OCI-LY7 (cell line): ENCODE results near the gene GDI1. TPM values are rescaled to one million over a fixed set of nuclear protein-coding genes. Genes with fewer than 3 reads are reported as not detected.

ENCODE experiments used
- BruUV-seq: library from RNA; stranded (reverse); fragments of 400-500 nt; replicated peaks from 2 replicates; lab custom pipeline; 2021; lab: Mats Ljungman, UMichigan
- CTCF ChIA-PET: fragments of 300-600 bp; sonication (Branson Sonifier 250); formaldehyde crosslinking; loops from one replicate; lab custom pipeline; 2022; ENCODE audit warnings: antibody characterized with exemption; ENCODE audit not compliant: unreplicated experiment; lab: Charles Lee
- POLR2A ChIA-PET: fragments of 300-600 bp; sonication (Branson Sonifier 250); formaldehyde crosslinking; loops from one replicate; lab custom pipeline; 2022; ENCODE audit warnings: antibody characterized with exemption; lab: Charles Lee
- DNase-seq: peaks from one replicate; pipeline ENCODE4 v3.0.0-alpha.2; 2015; ENCODE audit warnings: low spot score
- H2AFZ ChIP-seq: fragments of 200-600 bp; sonication (generic), shearing (Covaris generic); 2 replicates; pipeline ENCODE4 v1.6.1; 2014; ENCODE audit warnings: mild to moderate bottlenecking, antibody characterized with exemption, low read length, moderate library complexity
- H3K27ac ChIP-seq: fragments of 200-600 bp; sonication (generic); 2 replicates; pipeline ENCODE4 v1.5.1; 2014; ENCODE audit warnings: mixed run types, low read depth, mild to moderate bottlenecking, moderate library complexity, low read length, inconsistent platforms; ENCODE audit not compliant: poor library complexity, severe bottlenecking
- H3K36me3 ChIP-seq: fragments of 200-600 bp; sonication (generic); 2 replicates; pipeline ENCODE4 v1.6.1; 2014; ENCODE audit warnings: mild to moderate bottlenecking, antibody characterized with exemption, low read length, moderate library complexity, mixed read lengths; ENCODE audit not compliant: insufficient read depth
- H3K4me1 ChIP-seq: fragments of 200-600 bp; sonication (generic); 2 replicates; pipeline ENCODE4 v1.5.1; 2014; ENCODE audit warnings: mild to moderate bottlenecking, low read length; ENCODE audit not compliant: insufficient read depth, poor library complexity, severe bottlenecking
- H3K4me2 ChIP-seq: fragments of 200-600 bp; sonication (generic); 2 replicates; pipeline ENCODE4 v1.6.1; 2014; ENCODE audit warnings: mild to moderate bottlenecking, low read length
- H3K4me3 ChIP-seq: fragments of 200-600 bp; sonication (generic); 2 replicates; pipeline ENCODE4 v1.5.1; 2014; ENCODE audit warnings: mild to moderate bottlenecking, low read depth, low read length; ENCODE audit not compliant: poor library complexity, severe bottlenecking
- H3K79me2 ChIP-seq: fragments of 200-600 bp; sonication (generic); 2 replicates; pipeline ENCODE4 v1.6.1; 2016; ENCODE audit warnings: low read depth, mild to moderate bottlenecking, low read length, moderate library complexity, mixed read lengths; ENCODE audit not compliant: insufficient read depth
- H3K9me2 ChIP-seq: fragments of 200-600 bp; sonication (generic); 2 replicates; pipeline ENCODE4 v1.6.1; 2016; ENCODE audit warnings: mild to moderate bottlenecking, low read length, mixed read lengths; ENCODE audit not compliant: insufficient read depth
- H3K9me3 ChIP-seq: fragments of 200-600 bp; sonication (generic); 2 replicates; pipeline ENCODE4 v1.6.1; 2014; ENCODE audit warnings: mild to moderate bottlenecking, mixed run types, low read length, mixed read lengths
- H4K20me1 ChIP-seq: fragments of 200-600 bp; sonication (generic); 2 replicates; pipeline ENCODE4 v1.6.1; 2014; ENCODE audit warnings: mild to moderate bottlenecking, antibody characterized with exemption, low read length, moderate library complexity, mixed read lengths; ENCODE audit not compliant: insufficient read depth
- CTCF ChIP-seq: fragments of 200-600 bp; sonication (generic); conservative IDR thresholded peaks from 2 replicates; pipeline ENCODE4 v1.5.1; 2014; ENCODE audit warnings: mild to moderate bottlenecking, antibody characterized with exemption, low read length, moderate library complexity, mixed read lengths
- EZH2phosphoT487 ChIP-seq: fragments of 200-600 bp; sonication (generic); IDR thresholded peaks from 2 replicates; pipeline ENCODE4 v1.6.1; 2018; ENCODE audit warnings: low read depth, borderline replicate concordance, mild to moderate bottlenecking, mixed run types, antibody characterized with exemption, low read length, moderate library complexity, mixed read lengths
- intact Hi-C: fragments of 100-400 bp; cut with micrococcal nuclease; formaldehyde crosslinking; loops from one replicate; pipeline ENCODE4 v1.10.0; 2022; ENCODE audit not compliant: unreplicated experiment
- total RNA-seq, 2 experiments: library from RNA; depleted of rRNA in 1 of 2; stranded (reverse); fragments of >200 nt in 1 of 2; shearing (Covaris generic) in 1 of 2; gene quantifications; 2 replicates each; pipeline ENCODE4 v1.2.3, GENCODE V29; 2014 to 2022

GDI1 gene
- total RNA-seq, 2 experiments from 2014 or later, result 76.6 to 103 TPM

- intact Hi-C loops, result no loop called here
- Histone ChIP-seq H4K20me1 (no peaks in the 10 kb centered on the region), H3K79me2 (peaks cover 17% of the 10 kb centered on the region), H3K4me3 (no peak overlapping the region), H3K4me1 (peaks cover 27% of the 10 kb centered on the region), H3K27ac (no peak overlapping the region), H3K4me2 (no peak overlapping the region), H3K9me3 (no peaks in the 10 kb centered on the region), H3K9me2 (no peaks in the 10 kb centered on the region), H2AFZ (no peak overlapping the region), H3K36me3 (peaks cover 28% of the 10 kb centered on the region; the same call in 1 of the 2 replicates)
- TF ChIP-seq CTCF, result no peak
- no peak for TF ChIP-seq EZH2phosphoT487
- POLR2A ChIA-PET, result interaction anchor here (0.6 kb wide), 1 partner anchor 11 kb away, joined by 8 read pairs; no protein-coding TSS in a partner anchor
- BruUV-seq, result no TSS peak
- DNase-seq, result no peak
- CTCF ChIA-PET, result interaction anchor here (0.6 kb wide), 1 partner anchor 49 kb away, joined by 4 read pairs; no protein-coding TSS in a partner anchor
These were observed 3.8 kb downstream of the GDI1 start for GRCh38 chrX:154440623-154441357.

GRCh38 chrX:154441564-154441963, 4.6 kb downstream of the GDI1 start:
- Histone ChIP-seq H3K9me2 (no peaks in the 10 kb centered on the region), H3K4me1 (peaks cover 21% of the 10 kb centered on the region), H3K79me2 (peaks cover 17% of the 10 kb centered on the region), H3K36me3 (peaks cover 28% of the 10 kb centered on the region; the same call in 1 of the 2 replicates), H4K20me1 (no peaks in the 10 kb centered on the region), H3K27ac (no peak overlapping the region), H3K4me3 (no peak overlapping the region), H3K9me3 (no peaks in the 10 kb centered on the region), H3K4me2 (no peak overlapping the region), H2AFZ (no peak overlapping the region)
- BruUV-seq, result no TSS peak
- DNase-seq, result no peak
- intact Hi-C loops, result no loop called here
- TF ChIP-seq EZH2phosphoT487, result no peak
- no peak for TF ChIP-seq CTCF
- CTCF ChIA-PET, result interaction anchor here (0.6 kb wide), 1 partner anchor 48 kb away, joined by 4 read pairs; no protein-coding TSS in a partner anchor
- POLR2A ChIA-PET, result no interaction called here
